ENCODE data around the gene MPP2. TPM values are rescaled to one million over a fixed set of nuclear protein-coding genes. Genes with fewer than 3 reads are reported as not detected.

The MPP2 gene
- total RNA-seq, 2 experiments from 2014 or later: 6.0 TPM

- Mint-ChIP-seq H3K4me3 (no peak overlapping the region), H3K9me3 (no peaks in the 10 kb centered on the region), H3K27me3 (peaks cover 14% of the 10 kb centered on the region), H3K36me3 (ENCODE audit: low read depth) (no peaks in the 10 kb centered on the region), H3K4me1 (ENCODE audit: low read depth) (no peaks in the 10 kb centered on the region), H3K27ac (no peak overlapping the region)
- CTCF ChIA-PET: interaction anchor here (0.8 to 3.2 kb wide), 5 partner anchors 10 to 175 kb away, joined by 3 to 16 read pairs (median 8); partner anchors contain the start of gene CD300LG
- no peak for ATAC-seq
- POLR2A ChIA-PET: no interaction called here
- no peak for DNase-seq
- TF ChIP-seq, protein P1, sequence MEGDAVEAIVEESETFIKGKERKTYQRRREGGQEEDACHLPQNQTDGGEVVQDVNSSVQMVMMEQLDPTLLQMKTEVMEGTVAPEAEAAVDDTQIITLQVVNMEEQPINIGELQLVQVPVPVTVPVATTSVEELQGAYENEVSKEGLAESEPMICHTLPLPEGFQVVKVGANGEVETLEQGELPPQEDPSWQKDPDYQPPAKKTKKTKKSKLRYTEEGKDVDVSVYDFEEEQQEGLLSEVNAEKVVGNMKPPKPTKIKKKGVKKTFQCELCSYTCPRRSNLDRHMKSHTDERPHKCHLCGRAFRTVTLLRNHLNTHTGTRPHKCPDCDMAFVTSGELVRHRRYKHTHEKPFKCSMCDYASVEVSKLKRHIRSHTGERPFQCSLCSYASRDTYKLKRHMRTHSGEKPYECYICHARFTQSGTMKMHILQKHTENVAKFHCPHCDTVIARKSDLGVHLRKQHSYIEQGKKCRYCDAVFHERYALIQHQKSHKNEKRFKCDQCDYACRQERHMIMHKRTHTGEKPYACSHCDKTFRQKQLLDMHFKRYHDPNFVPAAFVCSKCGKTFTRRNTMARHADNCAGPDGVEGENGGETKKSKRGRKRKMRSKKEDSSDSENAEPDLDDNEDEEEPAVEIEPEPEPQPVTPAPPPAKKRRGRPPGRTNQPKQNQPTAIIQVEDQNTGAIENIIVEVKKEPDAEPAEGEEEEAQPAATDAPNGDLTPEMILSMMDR (IDR thresholded peaks at IDR 0.05): no peak
- intact Hi-C loops (cut with micrococcal nuclease): no loop called here
Observed at GRCh38 chr17:43868226-43868994, 38.9 kb downstream of the MPP2 start.

- no peaks in the 10 kb centered on the region for H3K4me1 Mint-ChIP-seq (ENCODE audit: low read depth)
- ChIA-PET CTCF (interaction anchor here (1.5 kb wide), 1 partner anchor 14 kb away, joined by 3 read pairs; no protein-coding TSS in a partner anchor), POLR2A (no interaction called here)
- no peak overlapping the region for H3K4me3 Mint-ChIP-seq
- ATAC-seq (no peak), DNase-seq (no peak)
- H3K27ac Mint-ChIP-seq: no peak overlapping the region
- no peaks in the 10 kb centered on the region for H3K9me3 Mint-ChIP-seq
- no peaks in the 10 kb centered on the region for H3K36me3 Mint-ChIP-seq (ENCODE audit: low read depth)
- H3K27me3 Mint-ChIP-seq: peaks cover 10% of the 10 kb centered on the region
- TF ChIP-seq, protein P1 (IDR thresholded peaks at IDR 0.05): no peak
- intact Hi-C loops (cut with micrococcal nuclease): no loop called here
Observed at GRCh38 chr17:43864161-43864984, 43.0 kb downstream of the MPP2 start.

DNA sequence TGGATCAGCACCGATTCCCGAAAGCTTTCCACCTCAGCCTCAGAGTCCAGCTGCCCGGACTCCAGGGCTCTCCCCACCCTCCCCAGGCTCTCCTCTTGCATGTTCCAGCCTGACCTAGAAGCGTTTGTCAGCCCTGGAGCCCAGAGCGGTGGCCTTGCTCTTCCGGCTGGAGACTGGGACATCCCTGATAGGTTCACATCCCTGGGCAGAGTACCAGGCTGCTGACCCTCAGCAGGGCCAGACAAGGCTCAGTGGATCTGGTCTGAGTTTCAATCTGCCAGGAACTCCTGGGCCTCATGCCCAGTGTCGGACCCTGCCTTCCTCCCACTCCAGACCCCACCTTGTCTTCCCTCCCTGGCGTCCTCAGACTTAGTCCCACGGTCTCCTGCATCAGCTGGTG, 45.4 kb downstream of the MPP2 start:
- intact Hi-C loops (cut with micrococcal nuclease): no loop called here
- no peaks in the 10 kb centered on the region for H3K4me1 Mint-ChIP-seq (ENCODE audit: low read depth)
- ChIA-PET POLR2A (no interaction called here), CTCF (interaction anchor here (0.6 kb wide), 1 partner anchor 49 kb away, joined by 5 read pairs; no protein-coding TSS in a partner anchor)
- H3K4me3 Mint-ChIP-seq: no peak overlapping the region
- TF ChIP-seq, protein P1 (IDR thresholded peaks at IDR 0.05): no peak
- no peak for ATAC-seq
- H3K27ac Mint-ChIP-seq: no peak overlapping the region
- H3K9me3 Mint-ChIP-seq: no peaks in the 10 kb centered on the region
- H3K27me3 Mint-ChIP-seq: peaks cover 3% of the 10 kb centered on the region
- H3K36me3 Mint-ChIP-seq (ENCODE audit: low read depth): no peaks in the 10 kb centered on the region
- no peak for DNase-seq

GRCh38 chr17:43860927-43861622, 46.3 kb downstream of the MPP2 start:
- Mint-ChIP-seq H3K4me1 (ENCODE audit: low read depth) (no peaks in the 10 kb centered on the region), H3K27ac (no peak overlapping the region), H3K27me3 (peaks cover 6% of the 10 kb centered on the region), H3K4me3 (no peak overlapping the region), H3K36me3 (ENCODE audit: low read depth) (no peaks in the 10 kb centered on the region), H3K9me3 (no peaks in the 10 kb centered on the region)
- intact Hi-C loops (cut with micrococcal nuclease): no loop called here
- ATAC-seq (no peak), DNase-seq (no peak)
- ChIA-PET CTCF (interaction anchor here (1.1 kb wide), 2 partner anchors 17 to 19 kb away, joined by 3 read pairs; no protein-coding TSS in a partner anchor), POLR2A (no interaction called here)
- TF ChIP-seq, protein P1 (IDR thresholded peaks at IDR 0.05): no peak
